Nucleus accumbens (tissue), 56 donors: ENCODE results near the gene PRKAG2.
"Not testable (repeated sequence)": the region's sequence is repeated elsewhere in the genome, so short reads cannot be mapped to it uniquely, and the experiment has no call there.

Experiments used
- DNase-seq, 56 donors: peaks; one replicate each; lab custom pipeline; 2025; lab: John Stamatoyannopoulos, UW

Gene PRKAG2

DNA sequence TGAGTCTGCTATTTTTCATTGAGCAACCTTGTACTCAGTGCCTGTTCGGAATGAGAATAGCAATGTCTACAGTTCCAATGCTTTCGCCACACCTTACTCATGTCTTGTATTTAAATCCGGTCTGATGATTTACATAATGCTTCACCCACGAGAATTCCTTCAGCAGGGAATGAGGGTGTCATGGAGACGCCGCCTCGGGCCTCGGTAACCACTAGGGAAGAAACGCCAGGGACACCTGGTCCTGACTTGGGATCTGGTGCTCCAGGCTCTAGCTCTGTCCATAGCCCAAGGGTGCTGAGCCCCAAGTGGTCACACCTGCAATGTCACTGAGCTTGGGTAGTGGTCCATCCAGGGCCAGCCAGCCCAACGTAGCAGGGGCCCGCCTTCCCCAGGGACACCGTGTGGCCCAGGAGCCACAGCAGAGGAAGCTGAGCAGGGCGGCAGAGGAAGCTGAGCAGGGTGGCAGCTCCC lies 37.4 kb downstream of the PRKAG2 start:
- peak in 5 of 56 donors; percentile 26 to 36 (median 28) for DNase-seq

DNA sequence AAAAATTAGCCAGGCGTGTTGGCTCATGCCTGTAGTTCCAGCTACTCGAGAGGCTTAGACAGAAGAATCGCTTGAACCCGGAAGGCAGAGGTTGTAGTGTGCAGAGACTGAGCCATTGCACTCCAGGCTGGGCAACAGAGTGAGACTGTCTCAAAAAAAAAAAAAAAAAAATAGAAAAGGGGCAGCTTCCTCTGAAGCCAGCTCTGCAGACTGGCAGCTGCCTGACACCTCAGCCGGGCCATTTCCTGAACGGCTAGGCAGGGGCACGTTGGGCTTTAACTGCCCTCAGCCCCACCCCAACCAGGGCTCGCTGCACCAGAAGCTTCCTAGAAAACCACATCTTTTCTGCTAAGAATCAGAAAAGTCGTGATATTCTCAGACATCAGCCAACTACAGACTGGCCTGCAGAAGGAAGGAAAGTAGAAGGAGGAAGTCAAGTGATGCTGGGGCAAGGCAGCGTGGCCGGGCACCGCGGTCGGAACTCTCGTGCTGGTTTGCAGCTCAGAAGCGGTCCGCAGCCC lies 38.0 kb downstream of the PRKAG2 start:
- peak in 6 of 56 donors; percentile 16 to 36 (median 22) for DNase-seq

DNA sequence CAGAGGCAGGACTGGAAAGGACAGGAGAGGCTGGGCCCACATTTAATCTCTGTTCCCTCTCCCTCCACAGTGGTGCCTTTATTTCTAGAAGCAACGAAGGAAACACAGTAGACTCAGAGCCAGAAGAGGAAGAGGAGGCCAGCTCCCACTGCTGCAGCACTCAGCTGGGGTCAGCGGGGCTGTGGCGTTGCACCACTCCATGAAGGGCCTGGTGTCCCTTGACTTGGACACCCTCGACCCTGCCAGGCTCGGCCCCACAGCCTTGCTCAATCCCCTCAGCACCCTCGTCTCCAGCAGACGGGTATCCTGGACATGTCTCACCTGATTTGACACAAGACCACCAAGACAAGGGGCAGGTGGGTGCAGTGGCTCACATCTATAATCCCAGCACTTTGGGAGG lies 38.8 kb downstream of the PRKAG2 start:
- DNase-seq: no peak

DNA sequence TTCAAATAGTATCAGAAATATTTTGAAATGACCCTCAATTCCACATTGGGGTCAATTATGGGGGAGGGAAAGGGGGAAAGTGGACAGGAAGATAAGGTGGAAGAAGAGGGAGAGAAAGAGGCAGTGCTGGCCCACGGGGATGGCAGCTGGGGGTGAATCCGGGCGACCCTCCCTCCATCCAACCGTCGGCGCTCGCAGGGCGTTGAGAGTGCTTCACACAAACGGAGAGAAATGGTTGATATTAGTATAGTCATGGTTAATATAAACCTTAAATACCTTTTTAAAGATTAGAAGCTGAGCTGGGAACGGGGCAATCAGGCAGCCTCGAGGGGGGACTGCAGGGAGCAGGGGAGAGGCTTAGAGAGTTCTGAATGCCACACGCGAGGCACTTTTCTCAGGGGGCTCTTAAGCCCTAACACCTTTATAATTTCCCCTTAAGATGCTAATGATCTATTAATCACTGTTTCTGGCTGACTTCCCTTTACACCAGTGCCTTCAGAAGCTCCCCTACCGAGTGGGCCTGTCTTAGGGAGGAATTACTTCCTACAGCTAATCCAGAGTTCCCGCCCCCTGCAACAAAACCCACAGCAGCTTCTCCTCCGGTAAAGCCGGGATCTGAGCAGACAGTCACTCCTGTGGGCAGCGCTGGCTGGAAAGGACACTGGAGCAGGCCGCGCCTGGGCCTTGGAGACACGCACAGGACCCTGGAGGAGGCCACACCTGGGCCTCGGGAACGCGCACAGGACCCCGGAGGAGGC lies 39.5 kb downstream of the PRKAG2 start:
- peak in 14 of 56 donors; percentile 9 to 60 (median 31) for DNase-seq

DNA sequence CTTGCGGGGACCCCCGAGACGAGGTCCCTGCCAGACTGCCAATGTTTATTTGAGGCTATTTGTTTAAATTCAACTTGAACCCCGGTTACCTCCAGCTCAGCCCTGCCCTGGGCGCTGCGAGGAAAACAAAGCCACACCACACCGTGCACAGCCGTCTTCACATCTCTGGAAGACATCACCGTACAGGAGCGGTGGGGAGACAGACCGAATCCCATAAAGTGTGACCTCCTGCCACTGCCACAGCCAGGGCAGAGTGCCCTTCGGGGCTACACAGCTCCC lies 40.0 kb downstream of the PRKAG2 start:
- DNase-seq: no peak

DNA sequence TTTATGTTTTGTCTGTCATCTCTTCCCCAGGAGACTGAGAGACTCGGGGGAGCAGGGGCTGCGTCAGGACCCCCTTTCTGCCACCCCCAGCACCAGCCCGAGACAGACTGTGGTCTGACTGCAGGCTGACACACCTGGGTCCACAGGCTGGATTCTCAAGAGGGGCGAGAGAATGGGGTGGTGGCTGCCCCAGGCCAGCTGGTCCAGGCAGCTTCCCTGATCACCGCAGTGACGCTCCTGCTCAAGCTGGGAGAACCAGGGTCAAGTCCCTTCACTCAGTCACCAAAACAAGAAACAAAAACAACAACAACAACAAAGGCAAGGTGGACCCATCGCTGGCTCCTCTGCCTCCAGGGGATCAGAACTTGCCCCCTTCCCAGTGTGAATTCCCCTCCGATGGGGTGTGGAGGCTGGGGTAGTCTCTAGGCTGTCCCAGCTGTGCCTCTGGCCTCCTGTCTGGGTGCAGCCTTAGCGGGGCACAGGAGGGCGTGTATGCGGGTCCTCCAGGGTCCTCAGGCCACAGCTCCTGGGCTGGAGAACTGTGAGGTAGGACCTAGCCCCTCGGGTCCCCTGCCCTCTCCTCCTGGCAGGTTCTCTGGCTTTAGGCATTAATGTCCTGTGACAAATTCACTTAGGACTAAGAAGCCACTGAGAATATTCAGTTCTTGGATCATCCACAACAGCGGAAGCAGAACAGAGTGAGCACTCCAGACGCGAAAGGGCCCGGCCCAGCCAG lies 40.6 kb downstream of the PRKAG2 start:
- DNase-seq: no peak

DNA sequence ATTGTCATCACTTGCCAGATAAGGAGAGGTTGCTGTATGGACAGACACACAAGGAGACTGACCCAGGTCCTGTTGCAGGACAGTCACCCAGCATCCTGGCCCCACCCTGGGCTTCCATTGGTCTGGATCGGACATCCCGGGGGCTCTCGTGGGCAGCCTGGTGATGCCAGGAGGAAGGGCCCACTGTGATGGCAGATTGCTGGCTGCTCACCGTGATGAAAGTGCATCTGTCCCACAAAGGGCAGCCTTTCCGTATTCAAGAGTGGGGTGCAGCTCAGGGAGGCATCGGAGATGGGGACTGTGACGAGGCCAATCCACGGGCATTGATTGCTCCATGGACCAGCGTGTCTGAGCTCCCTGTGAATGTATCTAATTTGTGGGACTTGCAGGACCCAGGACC lies 41.3 kb downstream of the PRKAG2 start:
- no peak for DNase-seq

DNA sequence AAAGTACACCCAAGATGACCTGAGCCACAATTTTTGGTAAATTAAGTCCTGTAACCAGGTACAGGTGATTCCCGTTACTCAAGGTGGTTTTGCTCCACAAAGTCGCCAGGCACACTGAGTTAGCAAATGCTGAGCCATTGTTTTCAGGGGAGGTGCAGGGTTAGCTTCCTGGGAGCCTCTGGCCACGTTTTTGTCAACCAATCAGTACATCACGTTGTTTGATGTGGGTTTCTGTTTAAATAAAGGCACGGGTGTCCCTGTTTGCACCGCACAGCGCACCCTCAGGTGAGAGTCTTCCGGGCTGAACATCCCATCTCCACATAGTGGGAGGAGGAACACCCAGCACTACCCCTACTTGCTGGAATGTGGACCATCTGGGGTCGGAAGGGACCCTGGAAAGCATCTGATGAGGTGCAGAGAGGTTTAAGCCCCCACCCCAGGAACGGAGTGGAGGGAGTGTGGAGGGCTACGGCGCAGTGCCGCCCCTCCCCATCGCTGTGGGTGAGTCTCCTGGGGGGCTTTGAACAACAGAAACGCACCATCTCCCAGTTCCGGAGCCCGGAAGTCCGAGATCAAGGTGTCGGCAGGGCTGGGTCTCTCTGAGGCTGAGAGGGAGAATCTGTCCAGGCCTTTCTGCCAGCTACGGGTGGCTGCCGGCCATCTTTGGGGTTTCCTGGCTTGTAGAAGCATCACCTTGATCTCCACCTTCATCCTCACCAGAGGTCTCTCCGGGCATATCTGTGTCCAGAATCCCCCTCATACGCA lies 42.5 kb downstream of the PRKAG2 start:
- DNase-seq: no peak

DNA sequence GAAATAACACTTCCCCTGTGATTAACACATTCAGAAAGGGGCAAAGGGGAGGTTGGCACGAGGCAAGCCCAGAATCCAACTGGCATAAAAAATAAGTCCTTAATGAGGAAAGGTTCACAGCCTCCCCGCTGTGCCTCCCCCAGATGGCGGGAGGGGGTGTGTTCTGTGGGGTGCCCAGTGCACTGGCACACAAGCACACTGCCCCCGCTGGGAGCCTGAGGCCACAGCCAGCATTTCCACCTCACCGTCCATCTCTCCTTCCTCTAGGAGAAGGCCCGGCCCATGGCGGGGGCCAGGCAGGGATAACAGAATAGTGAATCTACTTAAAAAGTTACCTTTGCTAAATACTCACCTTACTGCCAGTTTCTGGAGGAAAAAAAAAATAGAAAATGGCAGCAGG lies 43.2 kb downstream of the PRKAG2 start:
- DNase-seq: no peak

DNA sequence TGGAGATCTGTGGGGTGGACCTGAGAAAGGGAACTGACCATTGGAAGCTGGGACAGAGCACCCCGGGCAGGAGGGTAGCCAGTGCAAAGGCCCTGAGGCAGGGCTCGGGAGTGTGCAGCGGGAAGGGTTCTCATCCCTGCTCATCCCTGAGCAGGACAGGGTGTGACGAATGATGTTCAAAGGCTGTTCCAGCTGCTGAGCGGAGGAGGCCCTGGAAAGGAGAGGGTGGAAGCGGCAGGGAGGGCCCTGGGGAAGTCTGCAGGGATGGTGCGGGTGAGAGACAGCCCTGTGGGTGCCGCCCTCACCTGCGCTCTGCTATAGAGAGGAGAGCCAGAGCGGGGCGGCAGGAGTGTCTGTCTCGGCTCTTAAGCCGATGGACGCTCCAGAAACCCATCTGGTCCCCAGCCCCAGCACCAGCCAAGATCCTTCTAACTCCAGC lies 43.7 kb downstream of the PRKAG2 start:
- DNase-seq: no peak

DNA sequence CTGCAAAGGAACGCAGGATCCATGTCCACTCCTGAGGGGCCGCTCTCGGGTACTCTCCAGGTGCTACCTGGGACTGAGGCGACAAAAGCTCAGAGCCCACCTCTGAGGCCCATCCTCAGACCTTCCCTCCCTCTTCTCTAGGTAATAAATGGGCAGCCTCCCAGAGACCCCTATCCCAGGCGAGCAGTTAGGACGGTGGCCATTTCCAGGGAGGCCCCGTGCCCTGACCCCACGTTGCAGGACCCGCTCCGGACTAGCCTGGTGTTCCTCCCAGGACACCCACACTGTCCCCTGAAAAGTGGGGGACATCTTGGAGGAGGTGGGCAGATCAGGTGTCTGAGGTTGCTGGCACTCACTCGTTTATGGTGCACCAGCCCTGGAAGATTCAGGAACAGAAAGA lies 44.3 kb downstream of the PRKAG2 start:
- no peak for DNase-seq

DNA sequence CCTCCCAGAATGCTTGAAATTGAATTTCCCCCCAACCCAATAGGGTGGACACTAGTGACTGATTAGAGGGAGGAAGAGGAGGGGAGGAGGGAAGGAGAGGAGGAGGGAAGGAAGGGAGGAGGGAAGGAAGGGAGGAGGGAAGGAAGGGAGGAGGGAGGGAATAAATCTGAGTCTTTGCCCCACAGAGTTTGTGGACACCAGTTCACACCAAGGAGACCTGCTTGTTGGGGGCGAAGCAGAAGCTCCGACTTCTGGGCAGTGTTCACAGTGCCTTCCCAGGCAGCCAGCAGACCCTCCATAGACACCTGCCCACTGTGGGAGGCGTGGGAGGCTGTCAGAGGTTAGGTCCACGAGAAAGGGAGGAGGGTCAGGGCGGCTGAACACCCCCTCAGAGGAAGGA lies 44.8 kb downstream of the PRKAG2 start:
- no peak for DNase-seq

DNA sequence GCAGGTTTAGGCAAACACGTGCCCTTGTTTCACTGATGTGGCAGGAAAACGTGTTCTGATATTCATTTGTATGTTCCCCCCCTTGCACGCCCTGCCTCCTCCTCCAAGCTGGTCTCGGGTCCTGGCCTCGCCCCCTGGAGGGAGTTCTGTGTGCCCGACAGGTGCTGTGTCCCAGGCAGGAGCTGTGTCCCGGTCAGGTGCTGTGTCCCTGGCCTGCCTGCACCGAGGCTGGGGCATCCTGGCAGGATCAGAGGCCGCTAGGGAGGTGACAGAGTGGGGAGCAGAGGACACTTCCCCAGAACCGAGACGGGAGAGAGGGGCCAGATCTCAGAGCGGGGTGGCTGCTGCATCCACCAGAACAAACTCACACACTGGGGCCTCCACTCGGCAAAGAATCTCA lies 45.3 kb downstream of the PRKAG2 start:
- DNase-seq: no peak

DNA sequence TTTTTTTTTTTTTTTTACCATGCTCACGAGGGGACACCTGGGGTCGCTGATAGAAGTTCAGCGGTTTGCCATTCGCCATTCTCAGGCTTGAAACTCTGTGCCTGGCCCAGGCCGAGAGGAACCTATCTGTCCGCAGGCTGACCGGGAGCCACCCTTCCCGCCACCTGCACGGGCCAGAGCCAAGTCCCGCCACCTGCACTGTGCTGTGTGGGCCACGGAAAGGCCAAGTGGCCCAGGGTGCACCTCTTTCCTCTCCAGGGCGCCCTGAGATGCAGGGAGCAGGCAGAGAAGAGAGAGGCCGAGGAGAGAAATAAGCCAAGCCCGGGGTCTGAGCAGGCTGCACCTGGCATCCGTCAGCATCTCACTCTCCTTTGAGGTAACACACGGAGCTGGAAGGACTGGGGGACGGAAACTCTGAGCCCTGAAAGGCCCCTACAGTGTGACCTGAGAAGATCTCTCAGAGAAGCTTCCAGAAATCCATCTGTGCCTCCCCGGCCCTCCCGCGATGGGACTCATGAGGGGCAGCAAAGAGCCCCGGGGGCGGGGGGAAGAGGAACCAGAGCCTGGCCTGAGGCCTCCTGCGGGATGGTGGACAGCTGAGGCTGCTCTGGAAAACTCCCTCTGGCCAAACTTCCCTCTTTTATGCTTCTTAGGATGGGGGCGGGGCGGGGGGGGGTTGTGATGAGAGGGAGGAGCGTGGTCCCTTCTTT lies 46.6 kb downstream of the PRKAG2 start:
- DNase-seq: no peak

DNA sequence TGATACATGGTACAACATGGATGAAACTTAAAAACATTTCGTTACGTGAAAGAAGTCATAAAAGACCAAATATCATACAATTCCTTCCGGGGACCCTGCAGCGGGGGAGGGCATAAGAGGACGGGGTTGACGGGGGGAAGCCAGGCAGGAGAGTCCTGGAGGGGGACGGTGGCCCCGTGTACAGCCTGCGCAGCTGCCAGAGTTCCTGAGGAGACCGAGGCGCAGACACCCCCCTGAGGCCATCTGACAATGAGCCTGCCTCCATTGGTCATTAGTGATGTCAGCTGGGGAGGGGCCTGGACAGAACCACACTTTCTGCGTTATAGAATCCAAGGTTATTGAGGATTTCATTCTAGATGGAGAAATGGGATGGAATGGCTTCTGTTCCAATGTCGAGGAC lies 47.2 kb downstream of the PRKAG2 start:
- DNase-seq: no peak

DNA sequence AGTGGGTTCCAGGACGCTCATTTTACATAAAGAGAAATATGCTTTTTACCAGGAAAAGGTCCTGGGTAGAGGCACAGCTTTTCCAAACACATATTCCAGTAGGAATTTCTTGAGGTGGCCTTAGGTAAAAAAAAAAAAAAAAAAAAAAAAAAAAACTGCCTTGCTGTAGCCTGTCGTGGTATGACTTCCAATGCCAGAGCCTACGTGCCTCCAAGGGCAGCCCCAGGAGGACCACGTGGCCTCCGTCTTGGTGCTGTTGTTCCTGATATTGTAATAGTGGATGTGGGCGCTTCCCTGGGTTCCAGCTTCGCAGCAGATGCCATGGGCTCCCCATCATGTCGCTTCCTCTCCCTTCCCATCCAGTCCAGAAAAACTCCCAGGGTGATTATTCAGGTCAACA lies 49.3 kb downstream of the PRKAG2 start:
- DNase-seq: no peak

DNA sequence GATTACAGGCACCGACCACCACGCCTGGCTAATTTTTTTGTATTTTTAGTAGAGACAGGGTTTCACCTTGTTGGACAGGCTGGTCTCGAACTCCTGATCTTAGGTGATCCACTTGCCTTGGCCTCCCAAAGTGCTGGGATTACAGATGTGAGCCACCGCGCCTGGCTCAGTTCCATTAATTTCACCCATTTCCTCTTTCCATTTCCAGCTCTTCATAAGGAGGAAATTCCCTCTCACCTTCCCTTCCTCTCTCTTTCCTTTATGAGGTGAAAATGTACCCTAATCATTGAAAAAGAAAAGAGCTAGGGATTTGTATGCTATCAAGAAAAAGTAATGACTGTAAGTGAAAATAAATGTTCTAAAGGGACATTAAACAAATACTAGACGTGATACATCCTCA lies 50.6 kb downstream of the PRKAG2 start:
- not testable (repeated sequence) for DNase-seq

DNA sequence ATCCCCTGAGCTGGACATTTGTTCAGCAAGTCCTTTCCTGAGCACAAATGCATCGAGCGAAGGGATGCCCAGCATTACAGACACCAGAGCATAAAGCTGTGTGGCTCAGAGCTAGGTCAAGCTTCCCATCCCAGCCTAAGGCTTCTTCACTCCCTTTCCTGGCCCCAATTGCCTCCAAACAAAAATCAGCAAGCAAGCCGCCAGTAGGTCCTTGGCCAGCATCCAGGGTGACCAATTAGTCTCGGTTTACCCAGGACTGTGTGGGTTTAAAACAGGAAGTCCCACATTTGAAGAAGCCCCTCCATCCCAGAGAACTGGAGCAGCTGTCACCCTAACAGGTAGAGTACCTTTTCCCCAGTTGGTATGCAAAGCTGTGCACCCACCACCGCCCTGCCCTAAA lies 51.2 kb downstream of the PRKAG2 start:
- no peak for DNase-seq

DNA sequence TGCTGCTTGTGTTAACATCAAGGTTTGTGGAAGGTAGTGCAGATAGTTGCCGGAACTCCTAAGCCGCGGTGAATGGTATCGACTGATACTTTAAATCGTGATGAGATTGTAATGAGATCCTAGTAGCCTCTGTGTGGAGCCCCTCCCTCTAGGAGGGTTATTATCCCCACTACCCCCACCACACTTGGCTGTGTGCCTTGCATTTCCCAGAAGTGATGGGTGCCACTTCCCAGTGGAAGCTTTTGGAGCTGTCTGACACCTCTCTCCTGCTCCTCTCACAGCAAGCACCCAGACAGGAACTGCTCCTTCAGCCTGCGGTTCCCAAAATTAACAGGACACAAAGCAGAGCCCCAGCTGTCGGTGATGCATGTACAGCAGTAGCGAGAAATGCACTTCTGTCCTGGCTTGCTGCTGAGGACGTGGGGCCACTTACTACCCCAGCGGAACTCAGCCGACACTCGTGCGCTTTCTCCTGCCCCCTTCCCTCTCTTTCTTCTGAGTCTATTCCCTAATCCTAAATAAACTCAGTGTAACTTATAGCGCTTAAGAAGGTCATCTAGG lies 52.5 kb downstream of the PRKAG2 start:
- no peak for DNase-seq
